ENCODE results near the gene ASTN2. TPM values are rescaled to one million over a fixed set of nuclear protein-coding genes. Genes with fewer than 3 reads are reported as not detected.
"Not testable (repeated sequence)": the region's sequence is repeated elsewhere in the genome, so short reads cannot be mapped to it uniquely, and the experiment has no call there.

ASTN2 gene
- total and polyA plus RNA-seq, 10 donors, result 0.87 to 6.1 (median 3.7) TPM

- H3K4me3 ChIP-seq, result no peak overlapping the region
- H3K36me3 ChIP-seq, result no peaks in the 10 kb centered on the region
- intact Hi-C loops (cut with DNase I; ENCODE audit: low total_unique reads), result no loop called here
- WGBS, 5 donors, result 46 to 66% (median 59%) methylated on average over 7 of the region's 7 CpGs
- TF ChIP-seq POLR2A (IDR thresholded peaks at IDR 0.05), result no peak
- TF ChIP-seq POLR2AphosphoS5 (IDR thresholded peaks at IDR 0.05), result no peak
- TF ChIP-seq, protein P1, sequence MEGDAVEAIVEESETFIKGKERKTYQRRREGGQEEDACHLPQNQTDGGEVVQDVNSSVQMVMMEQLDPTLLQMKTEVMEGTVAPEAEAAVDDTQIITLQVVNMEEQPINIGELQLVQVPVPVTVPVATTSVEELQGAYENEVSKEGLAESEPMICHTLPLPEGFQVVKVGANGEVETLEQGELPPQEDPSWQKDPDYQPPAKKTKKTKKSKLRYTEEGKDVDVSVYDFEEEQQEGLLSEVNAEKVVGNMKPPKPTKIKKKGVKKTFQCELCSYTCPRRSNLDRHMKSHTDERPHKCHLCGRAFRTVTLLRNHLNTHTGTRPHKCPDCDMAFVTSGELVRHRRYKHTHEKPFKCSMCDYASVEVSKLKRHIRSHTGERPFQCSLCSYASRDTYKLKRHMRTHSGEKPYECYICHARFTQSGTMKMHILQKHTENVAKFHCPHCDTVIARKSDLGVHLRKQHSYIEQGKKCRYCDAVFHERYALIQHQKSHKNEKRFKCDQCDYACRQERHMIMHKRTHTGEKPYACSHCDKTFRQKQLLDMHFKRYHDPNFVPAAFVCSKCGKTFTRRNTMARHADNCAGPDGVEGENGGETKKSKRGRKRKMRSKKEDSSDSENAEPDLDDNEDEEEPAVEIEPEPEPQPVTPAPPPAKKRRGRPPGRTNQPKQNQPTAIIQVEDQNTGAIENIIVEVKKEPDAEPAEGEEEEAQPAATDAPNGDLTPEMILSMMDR (IDR thresholded peaks at IDR 0.05 in 8 of 11, conservative IDR thresholded peaks at IDR 0.05 in 3 of 11), result no peak
- DNase-seq, result no peak
- no peaks in the 10 kb centered on the region for H3K9me3 ChIP-seq
- H3K4me1 ChIP-seq, result no peaks in the 10 kb centered on the region
- H3K27ac ChIP-seq, result no peak overlapping the region
- no peaks in the 10 kb centered on the region for H3K27me3 ChIP-seq (replicated peaks in 1 of 7)
These were observed 570.8 kb downstream of the ASTN2 start for GRCh38 chr9:116843863-116844620.

GRCh38 chr9:116842658-116843057, 572.2 kb downstream of the ASTN2 start:
- TF ChIP-seq, protein P1 (IDR thresholded peaks at IDR 0.05 in 8 of 11, conservative IDR thresholded peaks at IDR 0.05 in 3 of 11), result no peak
- no peak for TF ChIP-seq POLR2AphosphoS5 (IDR thresholded peaks at IDR 0.05)
- TF ChIP-seq POLR2A (IDR thresholded peaks at IDR 0.05), result no peak
- Histone ChIP-seq H3K4me3 (no peak overlapping the region), H3K27me3 (replicated peaks in 1 of 7) (no peaks in the 10 kb centered on the region), H3K27ac (no peak overlapping the region), H3K36me3 (no peaks in the 10 kb centered on the region), H3K9me3 (no peaks in the 10 kb centered on the region), H3K4me1 (no peaks in the 10 kb centered on the region)
- no peak for DNase-seq
- intact Hi-C loops (cut with DNase I; ENCODE audit: low total_unique reads), result no loop called here
- 76 to 89% (median 84%) methylated on average over 6 of the region's 6 CpGs for WGBS, 5 donors

- DNase-seq; H3K27me3 ChIP-seq (replicated peaks in 1 of 7); H3K4me3 ChIP-seq; H3K27ac ChIP-seq; H3K9me3 ChIP-seq; intact Hi-C loops (cut with DNase I; ENCODE audit: low total_unique reads); H3K36me3 ChIP-seq; H3K4me1 ChIP-seq: not testable (repeated sequence)
- WGBS, 5 donors, result 86 to 96% (median 93%) methylated on average over 7 of the region's 7 CpGs
These were observed 576.4 kb downstream of the ASTN2 start for GRCh38 chr9:116838468-116838867.

DNA sequence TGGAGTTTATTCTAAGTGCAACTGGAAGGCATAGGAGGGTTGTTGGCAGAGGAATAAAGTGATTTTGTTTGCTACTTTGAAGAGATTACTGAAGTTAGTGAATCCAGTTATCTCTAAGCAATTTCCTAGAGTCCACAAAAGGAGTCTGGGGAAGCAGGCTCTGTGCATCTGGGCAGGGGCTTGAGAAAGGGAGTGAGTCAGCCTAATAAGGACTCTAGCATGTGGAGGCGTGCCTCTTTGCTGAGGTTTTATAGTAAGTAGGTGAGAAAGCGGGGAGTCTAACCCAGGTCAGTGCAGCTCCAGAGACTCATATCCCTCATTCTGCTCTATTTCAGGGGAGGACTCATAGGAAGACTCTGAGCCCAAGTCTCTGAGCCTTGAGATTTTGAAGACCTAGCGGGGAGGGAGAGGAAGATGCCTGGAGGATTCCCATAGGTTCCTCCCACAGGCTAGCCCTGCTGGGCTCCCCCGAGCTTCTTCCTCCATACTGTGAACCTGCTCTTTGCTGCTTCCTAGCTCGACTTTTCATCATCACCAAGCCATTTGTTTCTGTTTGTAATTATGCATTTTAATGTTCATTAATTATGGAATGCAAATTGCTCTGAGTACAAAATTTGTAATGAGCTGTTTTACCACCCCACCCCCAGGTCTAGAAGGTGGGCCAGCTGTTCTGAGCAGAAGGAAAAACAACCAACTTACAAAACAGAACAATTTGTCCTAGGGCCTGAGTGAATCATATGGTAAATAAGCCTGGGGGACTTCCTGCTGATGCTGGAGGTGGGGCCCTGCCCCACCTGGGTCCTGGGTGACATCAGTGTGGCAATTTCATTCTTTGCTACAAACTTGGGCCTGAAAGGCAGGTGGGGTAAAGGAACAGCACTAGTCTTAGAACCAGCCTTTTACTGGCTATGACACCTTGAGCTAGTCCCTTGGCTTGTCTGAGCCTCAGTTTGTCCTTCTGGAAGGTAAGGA, 577.6 kb downstream of the ASTN2 start:
- TF ChIP-seq POLR2A (IDR thresholded peaks at IDR 0.05) (no peak), POLR2AphosphoS5 (IDR thresholded peaks at IDR 0.05) (no peak)
- TF ChIP-seq, protein P1 (IDR thresholded peaks at IDR 0.05 in 8 of 11, conservative IDR thresholded peaks at IDR 0.05 in 3 of 11), result no peak
- no peak overlapping the region for H3K4me3 ChIP-seq
- H3K27me3 ChIP-seq (replicated peaks in 1 of 7), result peaks cover 0 to 10% (median 0%) of the 10 kb centered on the region in 7 donors
- no peak overlapping the region for H3K27ac ChIP-seq
- 62 to 81% (median 69%) methylated on average over 5 of the region's 5 CpGs for WGBS, 5 donors
- no peaks in the 10 kb centered on the region for H3K36me3 ChIP-seq
- DNase-seq, result no peak
- intact Hi-C loops (cut with DNase I; ENCODE audit: low total_unique reads), result no loop called here
- H3K4me1 ChIP-seq, result no peaks in the 10 kb centered on the region
- no peaks in the 10 kb centered on the region for H3K9me3 ChIP-seq

- DNase-seq; intact Hi-C loops (cut with DNase I; ENCODE audit: low total_unique reads); H3K4me1 ChIP-seq; H3K9me3 ChIP-seq; H3K27me3 ChIP-seq (replicated peaks in 1 of 7); H3K36me3 ChIP-seq; H3K4me3 ChIP-seq; H3K27ac ChIP-seq: not testable (repeated sequence)
- 94 to 99% (median 97%) methylated on average over 2 of the region's 2 CpGs for WGBS, 5 donors
These were observed 584.5 kb downstream of the ASTN2 start for GRCh38 chr9:116830321-116830720.

Measured in spleen (tissue), 11 donors.